GM23338 (cell line): ENCODE data around the gene YWHAB.

Source experiments
- CREB1 ChIP-seq: fragments of 250-450 bp; sonication (Bioruptor Pico); IDR thresholded peaks from 2 replicates; pipeline ENCODE4 v1.5.0; 2020; ENCODE audit warnings: low read depth, mild to moderate bottlenecking, moderate library complexity
- CTCF ChIP-seq, 2 experiments: fragments of 200-600 bp in 1 of 2; sonication (generic) in 1 of 2; conservative IDR thresholded peaks; 2 replicates each; pipeline versions ENCODE4 v1.5.1 to v1.6.1; 2016 to 2017; ENCODE audit warnings: antibody characterized with exemption in 2 of 2, low read depth in 2 of 2, mild to moderate bottlenecking in 2 of 2, moderate library complexity in 1 of 2
- ETS1 ChIP-seq: IDR thresholded peaks from 2 replicates; pipeline ENCODE4 v1.6.1; 2016; ENCODE audit warnings: antibody characterized with exemption
- EZH2 ChIP-seq: fragments of 200-600 bp; sonication (generic); IDR thresholded peaks from one replicate; pipeline ENCODE4 v1.8.0; 2017; ENCODE audit warnings: antibody characterized with exemption, mild to moderate bottlenecking, low read depth; ENCODE audit not compliant: unreplicated experiment
- EZH2phosphoT487 ChIP-seq: fragments of 200-600 bp; sonication (generic); IDR thresholded peaks from one replicate; pipeline ENCODE4 v1.8.1; 2018; ENCODE audit warnings: antibody characterized with exemption; ENCODE audit not compliant: unreplicated experiment
- JUNB ChIP-seq: IDR thresholded peaks from one replicate; pipeline ENCODE4 v1.6.1; 2016; ENCODE audit warnings: antibody characterized with exemption; ENCODE audit not compliant: unreplicated experiment
- NANOG ChIP-seq: IDR thresholded peaks from 2 replicates; pipeline ENCODE4 v1.6.1; 2016; ENCODE audit warnings: antibody characterized with exemption, borderline replicate concordance
- POLR2AphosphoS5 ChIP-seq: IDR thresholded peaks from 2 replicates; pipeline ENCODE4 v1.6.1; 2016; ENCODE audit warnings: antibody characterized with exemption, low read depth
- REST ChIP-seq: IDR thresholded peaks from one replicate; pipeline ENCODE4 v1.6.1; 2018; ENCODE audit warnings: antibody characterized with exemption; ENCODE audit not compliant: unreplicated experiment
- STAT1 ChIP-seq: IDR thresholded peaks from one replicate; pipeline ENCODE4 v1.6.1; 2016; ENCODE audit warnings: antibody characterized with exemption; ENCODE audit not compliant: unreplicated experiment
- ZNF462 ChIP-seq: fragments of 250-450 bp; sonication (Bioruptor Pico); IDR thresholded peaks from 2 replicates; pipeline ENCODE4 v1.5.0; 2020; ENCODE audit warnings: mild to moderate bottlenecking, moderate library complexity

GRCh38 chr20:44858606-44859360 is 26.7 kb upstream of the YWHAB start:
- no peak for TF ChIP-seq CTCF (conservative IDR thresholded peaks at IDR 0.05; ENCODE audit: low read depth in 2 of 2)
- TF ChIP-seq ETS1, result no peak
- TF ChIP-seq CREB1, result no peak
- TF ChIP-seq REST, result no peak
- no peak for TF ChIP-seq EZH2phosphoT487
- no peak for TF ChIP-seq JUNB
- no peak for TF ChIP-seq EZH2
- TF ChIP-seq POLR2AphosphoS5, result no peak
- TF ChIP-seq STAT1, result no peak
- no peak for TF ChIP-seq NANOG
- TF ChIP-seq ZNF462, result no peak
